Measurements from ENCODE around the gene TMEM61.

GRCh38 chr1:55005351-55006140 is 25.1 kb downstream of the TMEM61 start:
- no peak for TF ChIP-seq CTCF (IDR thresholded peaks at IDR 0.05; ENCODE audit: low read depth, low read length)
- no peak for TF ChIP-seq EZH2phosphoT487 (IDR thresholded peaks at IDR 0.05; ENCODE audit: low read depth)

All from OCI-LY3 (cell line).